Mesendoderm (in vitro differentiated cells): ENCODE data around the gene HS1BP3.
A peak's percentile ranks its signal among the peaks of the same experiment; 100 is the strongest.

Experiments used
- DNase-seq: peaks from one replicate; pipeline ENCODE4 v3.0.0; 2013
- H2AK5ac ChIP-seq: 2 replicates; pipeline ENCODE4 v1.6.1; 2013; ENCODE audit warnings: low read length, inconsistent platforms
- H2BK120ac ChIP-seq: 2 replicates; pipeline ENCODE4 v1.6.1; 2013; ENCODE audit warnings: low read depth, mild to moderate bottlenecking, low read length, moderate library complexity, mixed read lengths
- H2BK15ac ChIP-seq: replicated peaks from 2 replicates; pipeline ENCODE4 v1.6.1; 2013; ENCODE audit warnings: low read depth, mild to moderate bottlenecking, moderate library complexity
- H2BK5ac ChIP-seq: 2 replicates; pipeline ENCODE4 v1.6.1; 2013; ENCODE audit warnings: low read length, inconsistent platforms
- H3K18ac ChIP-seq: 2 replicates; pipeline ENCODE4 v1.6.1; 2013; ENCODE audit warnings: mild to moderate bottlenecking, low read length, mixed read lengths
- H3K23ac ChIP-seq: one replicate; pipeline ENCODE4 v1.6.1; 2013; ENCODE audit warnings: low read length
- H3K27ac ChIP-seq: 2 replicates; pipeline ENCODE4 v1.5.1; 2013; ENCODE audit warnings: low read depth, mild to moderate bottlenecking, inconsistent platforms, low read length, moderate library complexity
- H3K27me3 ChIP-seq: 2 replicates; pipeline ENCODE4 v1.6.1; 2013; ENCODE audit warnings: low read length, control low read depth, mild to moderate bottlenecking, inconsistent platforms; ENCODE audit not compliant: insufficient read depth, poor library complexity
- H3K36me3 ChIP-seq: 2 replicates; pipeline ENCODE4 v1.6.1; 2013; ENCODE audit warnings: low read length, inconsistent platforms; ENCODE audit not compliant: control insufficient read depth, insufficient read depth
- H3K4ac ChIP-seq: one replicate; pipeline ENCODE4 v1.6.1; 2013; ENCODE audit warnings: low read depth, mild to moderate bottlenecking, low read length, moderate library complexity
- H3K4me1 ChIP-seq: 2 replicates; pipeline ENCODE4 v1.6.1; 2013; ENCODE audit warnings: low read depth, low read length, inconsistent platforms; ENCODE audit not compliant: control insufficient read depth
- H3K4me2 ChIP-seq: 2 replicates; pipeline ENCODE4 v1.6.1; 2013; ENCODE audit warnings: low read length
- H3K4me3 ChIP-seq: 2 replicates; pipeline ENCODE4 v1.5.1; 2013; ENCODE audit warnings: mild to moderate bottlenecking, low read length
- H3K56ac ChIP-seq: one replicate; pipeline ENCODE4 v1.6.1; 2013; ENCODE audit warnings: low read length
- H3K79me1 ChIP-seq: 2 replicates; pipeline ENCODE4 v1.6.1; 2013; ENCODE audit warnings: low read length, inconsistent platforms
- H3K79me2 ChIP-seq: 2 replicates; pipeline ENCODE4 v1.6.1; 2013; ENCODE audit warnings: mild to moderate bottlenecking, low read length; ENCODE audit not compliant: control insufficient read depth, insufficient read depth
- H3K9ac ChIP-seq: 2 replicates; pipeline ENCODE4 v1.6.1; 2013; ENCODE audit warnings: low read length, inconsistent platforms
- H4K5ac ChIP-seq: one replicate; pipeline ENCODE4 v1.6.1; 2013; ENCODE audit warnings: low read length
- H4K8ac ChIP-seq: one replicate; pipeline ENCODE4 v1.6.1; 2013; ENCODE audit warnings: low read depth, mild to moderate bottlenecking, control low read depth, low read length, moderate library complexity
- WGBS: extraction: QIAGEN DNeasy Blood & Tissue Kit; methylation state at CpG from one replicate; pipeline ENCODE4 v1.1.7; 2013; ENCODE audit warnings: low lambda C conversion rate, missing lambda C conversion rate; ENCODE audit not compliant: insufficient coverage; ENCODE audit errors: extremely low coverage; 5-methylcytosine and 5-hydroxymethylcytosine counted together

HS1BP3 gene

DNA sequence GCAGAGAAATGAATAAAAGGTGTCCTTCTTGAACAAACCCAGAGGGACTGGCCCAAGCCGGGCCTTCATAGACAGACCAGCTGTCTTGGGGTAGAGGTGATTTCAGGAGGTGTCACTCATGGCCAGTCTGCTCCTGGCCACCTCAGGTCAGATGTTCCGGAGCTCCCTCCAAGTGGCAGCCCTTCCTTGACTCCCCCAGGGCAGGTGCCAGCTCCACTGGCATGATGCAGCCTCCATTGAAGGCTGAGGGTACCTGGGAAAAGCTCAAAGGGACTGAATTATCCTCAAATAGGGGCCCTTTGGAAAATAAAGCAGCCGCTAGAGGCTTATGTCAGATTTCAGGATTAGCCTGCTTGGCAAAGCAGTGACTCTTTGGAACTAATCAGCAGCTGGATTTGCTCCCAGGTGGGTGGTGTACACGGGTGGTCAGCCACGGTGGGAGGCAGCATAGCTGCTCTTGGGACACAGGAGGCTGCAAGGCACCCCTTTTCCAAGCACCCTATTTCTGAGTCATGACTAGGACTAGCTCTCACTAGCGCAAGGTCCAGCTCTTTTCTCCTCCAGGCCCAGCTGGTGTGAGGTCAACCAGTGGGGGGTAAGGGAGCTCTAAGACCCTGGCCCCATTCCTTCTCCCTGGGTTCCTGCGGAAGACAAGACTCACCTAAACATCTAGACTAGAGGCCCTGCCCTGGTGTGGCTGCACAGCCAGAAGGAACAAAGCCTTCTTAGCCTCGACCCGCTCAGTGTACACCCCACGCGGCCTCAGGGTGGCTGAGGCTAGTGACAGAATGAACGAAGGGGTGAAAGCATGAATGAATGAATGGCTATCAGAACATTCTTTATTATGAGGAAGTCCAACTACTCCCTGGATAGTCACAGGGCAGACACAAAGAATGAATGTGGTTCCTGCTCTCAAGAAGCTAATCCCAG lies 29.3 kb downstream of the HS1BP3 start:
- Histone ChIP-seq H3K4me2 (no peak overlapping the region), H3K79me1 (no peaks in the 10 kb centered on the region), H3K79me2 (no peaks in the 10 kb centered on the region), H3K4me1 (peaks cover 2% of the 10 kb centered on the region), H2BK5ac (no peak overlapping the region), H3K18ac (no peak overlapping the region), H3K27me3 (no peaks in the 10 kb centered on the region), H3K27ac (no peak overlapping the region), H2AK5ac (no peak overlapping the region), H3K9ac (no peak overlapping the region), H2BK120ac (no peak overlapping the region), H4K5ac (no peak overlapping the region), H4K8ac (no peak overlapping the region), H2BK15ac (no peak overlapping the region), H3K4ac (no peak overlapping the region), H3K56ac (no peak overlapping the region), H3K36me3 (no peaks in the 10 kb centered on the region), H3K4me3 (no peak overlapping the region), H3K23ac (peak overlapping the region; percentile 36)
- DNase-seq = no peak
- WGBS = no CpG with 5 or more reads among the region's 12 CpGs

DNA sequence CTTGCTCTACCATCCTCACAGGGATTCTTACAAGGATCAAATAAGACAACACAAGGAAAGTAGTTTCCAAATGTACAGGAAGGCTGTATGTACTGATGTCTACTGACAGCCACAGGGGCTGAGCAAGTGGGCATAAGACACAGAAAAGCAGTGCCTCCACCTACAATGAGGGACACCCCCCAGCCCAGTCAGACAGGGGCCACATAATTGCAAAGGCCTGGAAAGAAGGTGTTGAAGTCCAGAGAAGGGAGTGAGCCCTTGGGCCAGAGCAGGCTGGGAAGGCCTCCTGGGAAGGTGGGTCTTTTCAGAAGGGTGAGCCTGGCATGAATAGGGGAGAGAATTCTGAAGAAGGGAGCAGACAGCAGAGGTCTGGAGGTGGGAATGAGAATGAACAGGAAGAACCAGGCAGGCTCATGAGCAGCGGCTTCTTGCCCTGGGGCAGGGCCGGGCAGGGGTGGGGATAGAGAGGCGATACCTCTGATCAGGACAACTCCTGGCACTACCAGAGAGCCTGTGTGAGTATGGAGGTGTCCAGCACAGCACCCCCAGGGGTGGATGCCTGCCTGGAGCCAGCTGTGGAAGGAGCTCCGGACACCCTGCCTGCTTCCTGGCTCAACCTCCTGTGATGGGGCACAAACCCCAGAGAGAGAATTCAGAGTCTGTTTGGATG lies 30.1 kb downstream of the HS1BP3 start:
- Histone ChIP-seq H3K4me1 (peaks cover 2% of the 10 kb centered on the region), H2BK15ac (no peak overlapping the region), H3K79me2 (no peaks in the 10 kb centered on the region), H3K4ac (no peak overlapping the region), H4K5ac (no peak overlapping the region), H2BK120ac (no peak overlapping the region), H3K79me1 (no peaks in the 10 kb centered on the region), H3K23ac (no peak overlapping the region), H3K18ac (no peak overlapping the region), H3K56ac (no peak overlapping the region), H3K4me3 (no peak overlapping the region), H3K27ac (no peak overlapping the region), H4K8ac (no peak overlapping the region), H2BK5ac (no peak overlapping the region), H3K36me3 (no peaks in the 10 kb centered on the region), H3K4me2 (no peak overlapping the region), H3K9ac (no peak overlapping the region), H3K27me3 (no peaks in the 10 kb centered on the region), H2AK5ac (no peak overlapping the region)
- no peak for DNase-seq
- no CpG with 5 or more reads among the region's 4 CpGs for WGBS

GRCh38 chr2:20620271-20620681 lies 30.6 kb downstream of the HS1BP3 start:
- H3K18ac ChIP-seq = no peak overlapping the region
- no CpG with 5 or more reads among the region's 8 CpGs for WGBS

GRCh38 chr2:20619624-20620024 lies 31.3 kb downstream of the HS1BP3 start:
- Histone ChIP-seq H3K79me2 (no peaks in the 10 kb centered on the region), H4K5ac (no peak overlapping the region), H3K9ac (no peak overlapping the region), H3K79me1 (no peaks in the 10 kb centered on the region), H3K4me1 (peaks cover 2% of the 10 kb centered on the region), H3K27me3 (no peaks in the 10 kb centered on the region), H2BK5ac (no peak overlapping the region), H3K18ac (no peak overlapping the region), H3K27ac (no peak overlapping the region), H3K4me2 (no peak overlapping the region), H2BK15ac (no peak overlapping the region), H2BK120ac (no peak overlapping the region), H3K56ac (no peak overlapping the region), H3K23ac (no peak overlapping the region), H3K36me3 (no peaks in the 10 kb centered on the region), H3K4me3 (no peak overlapping the region), H2AK5ac (no peak overlapping the region), H4K8ac (no peak overlapping the region), H3K4ac (no peak overlapping the region)
- DNase-seq = peak; percentile 75
- no CpG with 5 or more reads among the region's 13 CpGs for WGBS

More at GRCh38 chr2:20620271-20620681, 30.6 kb downstream of the HS1BP3 start:
- no peak overlapping the region for H3K27ac ChIP-seq
- no peak overlapping the region for H2BK120ac ChIP-seq
- H3K4ac ChIP-seq = no peak overlapping the region
- no peak overlapping the region for H2AK5ac ChIP-seq
- H4K8ac ChIP-seq = no peak overlapping the region
- H3K9ac ChIP-seq = no peak overlapping the region
- H2BK15ac ChIP-seq = no peak overlapping the region
- H3K4me2 ChIP-seq = no peak overlapping the region
- H3K23ac ChIP-seq = no peak overlapping the region
- H3K4me3 ChIP-seq = no peak overlapping the region
- H4K5ac ChIP-seq = no peak overlapping the region
- H3K27me3 ChIP-seq = no peaks in the 10 kb centered on the region
- H3K4me1 ChIP-seq = peaks cover 2% of the 10 kb centered on the region
- H3K79me2 ChIP-seq = no peaks in the 10 kb centered on the region
- no peak overlapping the region for H2BK5ac ChIP-seq
- H3K79me1 ChIP-seq = no peaks in the 10 kb centered on the region
- no peak overlapping the region for H3K56ac ChIP-seq
- no peak for DNase-seq
- H3K36me3 ChIP-seq = no peaks in the 10 kb centered on the region

- Histone ChIP-seq H3K79me1 (no peaks in the 10 kb centered on the region), H3K27ac (no peak overlapping the region), H3K18ac (no peak overlapping the region), H3K27me3 (no peaks in the 10 kb centered on the region), H3K4ac (no peak overlapping the region), H3K23ac (no peak overlapping the region), H3K4me2 (no peak overlapping the region), H3K79me2 (no peaks in the 10 kb centered on the region), H3K9ac (no peak overlapping the region), H4K8ac (no peak overlapping the region), H3K4me3 (no peak overlapping the region), H3K4me1 (peaks cover 2% of the 10 kb centered on the region), H2BK5ac (no peak overlapping the region), H2BK120ac (no peak overlapping the region), H4K5ac (no peak overlapping the region), H2BK15ac (no peak overlapping the region), H3K36me3 (no peaks in the 10 kb centered on the region), H3K56ac (no peak overlapping the region), H2AK5ac (no peak overlapping the region)
- no peak for DNase-seq
- WGBS = no CpG with 5 or more reads among the region's 15 CpGs
Observed at GRCh38 chr2:20618886-20619521, 31.9 kb downstream of the HS1BP3 start.
